Measurements from ENCODE around the gene AFF3. TPM values are rescaled to one million over a fixed set of nuclear protein-coding genes. Genes with fewer than 3 reads are reported as not detected.

AFF3 gene
- total RNA-seq, 1 experiment from 2014 or later, result 0.22 TPM

DNA sequence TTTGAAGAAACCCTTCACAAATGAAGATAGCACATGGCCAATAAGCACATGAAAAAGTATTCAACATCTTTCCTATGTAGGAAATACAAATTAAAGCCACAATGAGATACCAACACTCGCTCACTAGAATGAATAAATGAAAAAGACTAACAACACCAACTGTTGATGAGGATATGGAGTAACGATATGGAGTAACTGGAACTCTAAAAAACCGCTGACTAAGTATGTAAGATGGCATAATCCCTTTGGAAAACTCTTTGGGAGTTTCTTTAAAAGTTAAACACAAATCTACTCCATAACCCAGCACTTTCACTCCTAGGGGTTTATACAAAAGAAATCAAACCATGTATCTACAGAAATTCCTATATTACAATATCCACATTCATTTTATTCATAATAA lies 220.5 kb downstream of the AFF3 start:
- Histone ChIP-seq H3K27me3 (ENCODE audit: insufficient read depth, low read length) (no peaks in the 10 kb centered on the region), H4K20me1 (ENCODE audit: control insufficient read depth, insufficient read depth, insufficient read length) (no peaks in the 10 kb centered on the region), H3K4me1 (ENCODE audit: insufficient read depth, low read length) (no peaks in the 10 kb centered on the region), H2BK5ac (ENCODE audit: insufficient read length, low read length) (no peak overlapping the region), H3K14ac (ENCODE audit: insufficient read depth, low read length) (no peak overlapping the region), H3K4ac (ENCODE audit: low read depth, low read length) (no peak overlapping the region), H3K27ac (ENCODE audit: insufficient read length, low read depth, low read length) (no peak overlapping the region), H3K9ac (ENCODE audit: extremely low read depth, insufficient read length, low read length) (no peak overlapping the region), H2BK15ac (ENCODE audit: low read depth, low read length) (no peak overlapping the region), H3K9me3 (ENCODE audit: control insufficient read depth, low read depth, low read length) (no peaks in the 10 kb centered on the region), H3K79me2 (ENCODE audit: insufficient read depth, low read length) (no peaks in the 10 kb centered on the region), H2BK120ac (ENCODE audit: low read depth, low read length, poor library complexity, severe bottlenecking) (no peak overlapping the region), H3K23ac (ENCODE audit: insufficient read length, low read depth, low read length) (no peak overlapping the region), H3K23me2 (ENCODE audit: insufficient read length, low read depth, low read length, poor library complexity, severe bottlenecking) (no peaks in the 10 kb centered on the region), H3K79me1 (ENCODE audit: insufficient read depth, low read depth, low read length, poor library complexity, severe bottlenecking) (no peaks in the 10 kb centered on the region), H3K18ac (ENCODE audit: insufficient read length, low read depth, low read length) (no peak overlapping the region), H3K4me2 (ENCODE audit: insufficient read depth, insufficient read length, low read length) (no peak overlapping the region), H4K8ac (replicated peaks; ENCODE audit: insufficient read length, low read depth, low read length) (no peak overlapping the region), H4K5ac (ENCODE audit: insufficient read length, low read depth, low read length) (no peak overlapping the region), H2AFZ (ENCODE audit: low read length) (no peak overlapping the region), H3K56ac (ENCODE audit: insufficient read length, low read depth, low read length) (no peak overlapping the region), H2BK20ac (ENCODE audit: low read depth, low read length, poor library complexity, severe bottlenecking) (no peak overlapping the region), H2AK5ac (ENCODE audit: insufficient read length, low read length) (no peak overlapping the region), H2BK12ac (ENCODE audit: insufficient read length, low read depth, low read length) (no peak overlapping the region), H3T11ph (ENCODE audit: low read length) (no peak overlapping the region), H4K91ac (ENCODE audit: insufficient read length, low read depth, low read length) (no peak overlapping the region)
- Mint-ChIP-seq H3K9me3 (peaks cover 0 to 15% of the 10 kb centered on the region in 2 experiments; a peak in 2 of 5 replicates), H3K27me3 (ENCODE audit: low read depth) (no peaks in the 10 kb centered on the region), H3K36me3 (ENCODE audit: insufficient read depth in 1 of 3, low read depth in 3 of 3) (0 out of 7 replicates have a peak, but pooled peaks cover 0 to 2% (median 0%) of the 10 kb centered on the region in 3 experiments), H3K4me3 (no peak overlapping the region), H3K4me1 (peaks cover 4 to 5% of the 10 kb centered on the region in 2 experiments; a peak in 2 of 4 replicates), H3K27ac (no peak overlapping the region)
- no peak for DNase-seq
- WGBS (ENCODE audit: extremely low coverage, insufficient read length, low lambda C conversion rate), result no CpG with 5 or more reads among the region's 3 CpGs
- no peak for TF ChIP-seq CTCF (conservative IDR thresholded peaks at IDR 0.05)
